Measurements from ENCODE around the gene KIR2DL1. TPM values are rescaled to one million over a fixed set of nuclear protein-coding genes. Genes with fewer than 3 reads are reported as not detected.
"Not testable (repeated sequence)": the region's sequence is repeated elsewhere in the genome, so short reads cannot be mapped to it uniquely, and the experiment has no call there.

Gene KIR2DL1
- total RNA-seq, 1 donor from 2014 or later: not detected

GRCh38 chr19:54771018-54771960 lies 1.7 kb downstream of the KIR2DL1 start:
- DNase-seq: not testable (repeated sequence)

DNA sequence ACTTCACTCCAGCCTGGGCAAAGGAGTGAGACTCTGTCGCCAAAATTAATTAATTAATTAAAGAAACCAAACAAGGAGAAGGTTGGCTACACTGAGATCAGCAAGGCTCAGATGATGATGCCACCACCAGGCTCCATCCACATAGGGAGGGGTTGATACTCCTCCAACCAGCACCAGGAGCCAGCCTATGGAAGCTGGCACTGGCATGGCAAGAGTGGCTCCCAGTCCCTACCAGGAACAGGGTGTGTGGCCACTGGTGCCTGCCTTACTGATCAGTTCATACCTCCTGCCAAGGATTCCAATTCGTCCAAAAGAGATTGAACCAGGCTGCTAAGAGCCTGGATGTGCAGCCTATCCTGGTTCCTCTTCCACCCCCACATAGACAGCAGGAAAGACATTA lies 3.1 kb downstream of the KIR2DL1 start:
- not testable (repeated sequence) for DNase-seq

GRCh38 chr19:54775095-54775815 lies 5.7 kb downstream of the KIR2DL1 start:
- DNase-seq: not testable (repeated sequence)

GRCh38 chr19:54775830-54776229 lies 6.2 kb downstream of the KIR2DL1 start:
- not testable (repeated sequence) for DNase-seq

- DNase-seq: not testable (repeated sequence)
These were observed 8.3 kb downstream of the KIR2DL1 start for GRCh38 chr19:54777851-54778250.

- not testable (repeated sequence) for DNase-seq
These were observed 9.3 kb downstream of the KIR2DL1 start for GRCh38 chr19:54778896-54779295.

- not testable (repeated sequence) for DNase-seq
These were observed 13.3 kb downstream of the KIR2DL1 start for GRCh38 chr19:54782916-54783315.

DNA sequence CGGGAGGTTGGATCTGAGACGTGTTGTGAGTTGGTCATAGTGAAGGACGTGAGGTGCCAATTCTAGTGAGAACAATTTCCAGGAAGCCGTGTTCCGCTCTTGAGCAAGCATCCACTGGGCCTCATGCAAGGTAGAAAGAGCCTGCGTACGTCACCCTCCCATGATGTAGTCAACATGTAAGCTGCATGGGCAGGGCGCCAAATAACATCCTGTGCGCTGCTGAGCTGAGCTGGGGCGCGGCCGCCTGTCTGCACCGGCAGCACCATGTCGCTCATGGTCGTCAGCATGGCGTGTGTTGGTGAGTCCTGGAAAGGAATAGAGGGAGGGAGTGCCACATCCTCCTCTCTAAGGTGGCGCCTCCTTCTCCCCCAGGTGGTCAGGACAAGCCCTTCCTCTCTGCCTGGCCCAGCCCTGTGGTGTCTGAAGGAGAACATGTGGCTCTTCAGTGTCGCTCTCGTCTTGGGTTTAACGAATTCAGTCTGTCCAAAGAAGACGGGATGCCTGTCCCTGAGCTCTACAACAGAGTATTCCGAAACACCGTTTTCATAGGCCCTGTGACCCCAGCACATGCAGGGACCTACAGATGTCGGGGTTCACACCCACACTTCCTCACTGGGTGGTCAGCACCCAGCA lies 16.6 kb downstream of the KIR2DL1 start:
- not testable (repeated sequence) for DNase-seq

DNA sequence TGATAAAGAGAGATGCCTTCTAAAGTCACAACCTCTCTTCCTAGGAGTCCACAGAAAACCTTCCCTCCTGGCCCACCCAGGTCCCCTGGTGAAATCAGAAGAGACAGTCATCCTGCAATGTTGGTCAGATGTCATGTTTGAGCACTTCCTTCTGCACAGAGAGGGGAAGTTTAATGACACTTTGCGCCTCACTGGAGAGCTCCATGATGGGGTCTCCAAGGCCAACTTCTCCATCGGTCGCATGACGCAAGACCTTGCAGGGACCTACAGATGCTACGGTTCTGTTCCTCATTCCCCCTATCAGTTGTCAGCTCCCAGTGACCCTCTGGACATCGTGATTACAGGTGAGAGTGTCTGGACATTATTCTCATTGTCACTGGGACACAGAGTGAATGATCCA lies 18.6 kb downstream of the KIR2DL1 start:
- not testable (repeated sequence) for DNase-seq

GRCh38 chr19:54790711-54791110 lies 21.1 kb downstream of the KIR2DL1 start:
- no peak for DNase-seq

DNA sequence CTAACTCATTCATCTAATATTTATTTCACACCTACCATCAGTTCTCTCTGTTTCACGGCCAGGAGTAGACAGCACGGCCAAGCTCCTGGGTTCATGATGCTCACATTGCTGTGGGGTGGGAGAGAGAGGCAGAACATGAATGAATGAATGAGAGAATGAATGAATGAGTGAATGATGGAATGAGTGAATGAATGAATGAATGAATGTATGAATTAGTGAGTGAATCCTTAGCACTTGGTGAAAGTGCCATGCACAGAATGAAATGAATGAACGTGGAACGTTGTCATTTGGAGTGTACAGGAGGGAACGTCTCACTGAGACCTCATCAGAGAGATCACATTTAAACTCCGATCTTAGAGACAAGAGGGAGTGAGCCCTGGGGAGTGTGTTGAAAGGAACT lies 21.9 kb downstream of the KIR2DL1 start:
- DNase-seq: no peak

GRCh38 chr19:54792814-54793213 lies 23.2 kb downstream of the KIR2DL1 start:
- DNase-seq: no peak

DNA sequence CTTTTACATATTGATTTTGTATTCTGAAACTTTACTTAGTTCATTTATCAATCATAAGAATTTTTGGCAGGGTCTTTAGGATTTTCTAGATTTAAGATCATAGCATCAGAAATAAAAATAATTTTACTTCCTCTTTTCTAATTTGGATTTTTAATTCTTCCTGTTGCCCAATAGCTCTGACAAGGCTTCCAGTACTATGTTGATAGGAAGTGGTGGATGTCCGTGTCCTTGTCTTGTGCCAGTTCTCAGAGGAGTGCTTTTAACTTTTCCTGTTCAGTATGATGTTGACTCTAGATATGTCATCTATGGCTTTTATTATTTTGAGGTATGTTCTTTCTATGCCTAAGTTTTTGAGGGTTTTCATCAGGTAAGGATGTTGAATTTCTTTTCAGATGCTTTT lies 26.2 kb downstream of the KIR2DL1 start:
- DNase-seq: no peak

- no peak for DNase-seq
These were observed 33.8 kb downstream of the KIR2DL1 start, which contains the start of gene KIR2DL4 for GRCh38 chr19:54803410-54803809. KIR2DL4 (plus strand) TSS chr19:54803610; CDS start chr19:54803652, 42 bp downstream.

DNA sequence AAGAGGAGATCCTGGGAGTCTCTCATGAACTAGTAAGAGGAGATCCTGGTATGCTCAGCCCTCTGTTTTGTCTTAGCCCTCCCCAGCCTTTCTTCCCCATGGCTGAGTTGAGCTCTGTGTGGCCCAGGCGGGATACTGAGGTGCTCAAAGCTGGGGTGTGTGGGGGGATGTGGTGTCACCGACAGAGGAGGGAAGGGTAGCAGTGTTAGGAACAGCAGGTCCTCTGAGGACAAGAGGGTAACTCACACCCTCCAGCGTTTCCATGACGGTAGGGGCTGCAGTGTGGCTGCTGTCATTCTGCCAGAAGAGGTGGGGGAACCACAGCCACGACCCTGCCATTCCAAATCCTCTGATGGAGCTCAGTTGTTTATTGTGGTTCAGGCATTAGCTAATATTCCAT lies 34.5 kb downstream of the KIR2DL1 start:
- DNase-seq: no peak

DNA sequence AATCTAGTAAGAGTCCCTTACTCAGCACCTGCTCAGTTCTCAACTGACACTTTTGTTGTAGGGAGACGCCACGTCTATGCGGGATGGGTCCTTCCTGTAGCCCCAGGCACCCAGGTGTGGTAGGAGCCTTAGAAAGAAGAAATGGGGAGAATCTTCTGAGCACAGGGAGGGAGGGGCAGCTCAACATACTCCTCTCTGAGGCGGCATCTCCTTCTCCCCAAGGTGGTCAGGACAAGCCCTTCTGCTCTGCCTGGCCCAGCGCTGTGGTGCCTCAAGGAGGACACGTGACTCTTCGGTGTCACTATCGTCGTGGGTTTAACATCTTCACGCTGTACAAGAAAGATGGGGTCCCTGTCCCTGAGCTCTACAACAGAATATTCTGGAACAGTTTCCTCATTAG lies 35.0 kb downstream of the KIR2DL1 start:
- no peak for DNase-seq

DNA sequence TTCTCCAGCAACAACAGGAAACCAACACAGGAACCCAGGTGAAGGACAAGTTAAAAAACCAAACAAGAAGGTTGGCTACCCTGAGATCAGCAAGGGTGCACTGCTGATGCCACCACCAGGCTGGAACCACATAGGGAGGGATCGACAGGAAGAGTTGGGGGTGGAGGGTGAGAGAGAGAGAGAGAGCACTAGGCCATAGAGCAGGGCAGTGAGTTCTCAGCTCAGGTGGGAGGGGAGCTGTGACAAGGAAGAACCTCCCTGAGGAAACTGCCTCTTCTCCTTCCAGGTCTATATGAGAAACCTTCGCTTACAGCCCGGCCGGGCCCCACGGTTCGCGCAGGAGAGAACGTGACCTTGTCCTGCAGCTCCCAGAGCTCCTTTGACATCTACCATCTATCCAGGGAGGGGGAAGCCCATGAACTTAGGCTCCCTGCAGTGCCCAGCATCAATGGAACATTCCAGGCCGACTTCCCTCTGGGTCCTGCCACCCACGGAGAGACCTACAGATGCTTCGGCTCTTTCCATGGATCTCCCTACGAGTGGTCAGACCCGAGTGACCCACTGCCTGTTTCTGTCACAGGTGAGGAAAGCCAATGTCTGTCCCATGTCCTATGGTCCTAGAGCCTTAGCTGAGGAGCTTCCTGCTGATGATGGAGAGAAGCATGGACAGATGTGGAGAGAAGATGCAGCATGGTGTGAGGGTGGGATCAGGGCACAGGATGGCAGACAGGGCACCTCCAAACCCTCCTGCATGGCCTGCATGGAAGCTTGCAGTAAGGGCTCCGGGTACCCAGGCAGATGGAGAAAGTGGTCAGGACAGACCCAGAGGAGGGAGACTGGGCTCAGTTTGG lies 36.3 kb downstream of the KIR2DL1 start:
- DNase-seq: no peak

DNA sequence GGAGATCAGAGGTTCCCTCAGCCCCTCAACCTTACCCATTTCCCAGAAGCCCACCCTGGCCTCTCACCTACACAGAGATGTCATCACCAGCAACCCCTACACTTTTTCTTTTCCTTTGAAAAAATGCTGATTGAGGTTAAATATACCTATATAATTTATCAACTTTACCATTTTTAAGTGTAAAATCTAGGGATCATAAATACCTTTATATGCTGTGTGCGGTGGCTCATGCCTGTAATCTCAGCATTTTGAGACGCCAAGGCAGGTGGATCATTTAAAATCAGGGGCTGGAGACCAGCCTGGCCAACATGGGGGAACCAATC lies 36.9 kb downstream of the KIR2DL1 start:
- no peak for DNase-seq

- not testable (repeated sequence) for DNase-seq
These were observed 45.0 kb downstream of the KIR2DL1 start for GRCh38 chr19:54814571-54814970.

DNA sequence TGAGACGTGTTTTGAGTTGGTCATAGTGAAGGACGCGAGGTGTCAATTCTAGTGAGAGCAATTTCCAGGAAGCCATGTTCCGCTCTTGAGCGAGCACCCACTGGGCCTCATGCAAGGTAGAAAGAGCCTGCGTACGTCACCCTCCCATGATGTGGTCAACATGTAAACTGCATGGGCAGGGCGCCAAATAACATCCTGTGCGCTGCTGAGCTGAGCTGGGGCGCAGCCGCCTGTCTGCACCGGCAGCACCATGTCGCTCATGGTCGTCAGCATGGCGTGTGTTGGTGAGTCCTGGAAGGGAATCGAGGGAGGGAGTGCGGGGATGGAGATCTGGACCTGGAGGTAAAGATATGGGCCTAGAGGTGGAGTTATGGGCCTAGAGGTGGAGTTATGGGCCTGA lies 46.7 kb downstream of the KIR2DL1 start, which contains the start of gene KIR3DL1:
KIR3DL1 (plus strand) TSS at position 218 of the 400 bp plus-strand sequence.
- not testable (repeated sequence) for DNase-seq

- DNase-seq: no peak
These were observed 48.3 kb downstream of the KIR2DL1 start for GRCh38 chr19:54817670-54818536.
